CD4-positive, alpha-beta T cell treated with Interferon alpha-2 for 1 hour (primary cell): Measurements from ENCODE around the gene CDK2AP2.

Source experiments
- DNase-seq, 2 donors: peaks; one replicate each; pipeline ENCODE4 v3.0.0-alpha.2; 2020 to 2022

The CDK2AP2 gene

GRCh38 chr11:67503119-67504004 lies 4.6 kb downstream of the CDK2AP2 start:
- no peak for DNase-seq

- no peak for DNase-seq
Measured at GRCh38 chr11:67502328-67502979, 5.5 kb downstream of the CDK2AP2 start.

GRCh38 chr11:67501854-67502253 lies 6.1 kb downstream of the CDK2AP2 start:
- DNase-seq, result no peak

GRCh38 chr11:67500831-67501715 lies 6.9 kb downstream of the CDK2AP2 start:
- DNase-seq, result no peak

- no peak for DNase-seq
Measured at GRCh38 chr11:67500484-67500821, 7.5 kb downstream of the CDK2AP2 start.

GRCh38 chr11:67499808-67500483 lies 8.0 kb downstream of the CDK2AP2 start:
- no peak for DNase-seq

- no peak for DNase-seq
Measured at GRCh38 chr11:67498544-67498972, 9.4 kb downstream of the CDK2AP2 start.

- no peak for DNase-seq
Measured at GRCh38 chr11:67497656-67498291, 10.2 kb downstream of the CDK2AP2 start.

- no peak for DNase-seq
Measured at GRCh38 chr11:67496113-67496512, 11.8 kb downstream of the CDK2AP2 start.

- no peak for DNase-seq
Measured at GRCh38 chr11:67495234-67496005, 12.5 kb downstream of the CDK2AP2 start.

- no peak for DNase-seq
Measured at GRCh38 chr11:67494371-67495233, 13.4 kb downstream of the CDK2AP2 start.

- no peak for DNase-seq
Measured at GRCh38 chr11:67493548-67494370, 14.2 kb downstream of the CDK2AP2 start.

- DNase-seq, result no peak
Measured at GRCh38 chr11:67492801-67493547, 15.0 kb downstream of the CDK2AP2 start.

- DNase-seq, result no peak
Measured at GRCh38 chr11:67492069-67492727, 15.8 kb downstream of the CDK2AP2 start.

- DNase-seq, result no peak
Measured at GRCh38 chr11:67491276-67492068, 16.5 kb downstream of the CDK2AP2 start.

- DNase-seq, result no peak
Measured at GRCh38 chr11:67490727-67491065, 17.3 kb downstream of the CDK2AP2 start.
